HEK293 (cell line): ENCODE data around the gene AP1S1.
"Not testable (repeated sequence)": the region's sequence is repeated elsewhere in the genome, so short reads cannot be mapped to it uniquely, and the experiment has no call there.

Experiments
- CTCF ChIA-PET: fragments of 350-600 bp; formaldehyde crosslinking; extraction: SDS; loops from one replicate; lab custom pipeline; 2021; ENCODE audit warnings: antibody characterized with exemption; lab: Yijun Ruan, JAX
- POLR2A ChIA-PET: fragments of 300-600 bp; formaldehyde crosslinking; extraction: SDS; loops from one replicate; lab custom pipeline; 2020; ENCODE audit warnings: antibody characterized with exemption, inconsistent platforms; lab: Yijun Ruan, JAX
- H3K27ac ChIP-seq: fragments of 200-500 bp; sonication (Bioruptor generic); 2 replicates; pipeline ENCODE4 v1.5.1; 2014; ENCODE audit warnings: low read depth, low read length, control low read depth, inconsistent platforms; ENCODE audit errors: extremely low read depth
- H3K36me3 ChIP-seq, 2 experiments: fragments of 200-500 bp in 1 of 2; sonication (Bioruptor generic) in 1 of 2; 1 replicate in 1 of 2; 2 replicates in 1 of 2; pipeline ENCODE4 v1.5.1; 2014 to 2017; ENCODE audit warnings: inconsistent platforms in 2 of 2, low read length in 2 of 2; ENCODE audit not compliant: control insufficient read depth in 2 of 2, insufficient read depth in 1 of 2
- H3K4me1 ChIP-seq: fragments of 200-500 bp; sonication (Bioruptor generic); 2 replicates; pipeline ENCODE4 v1.5.1; 2014; ENCODE audit warnings: mild to moderate bottlenecking, low read length, inconsistent platforms; ENCODE audit not compliant: control insufficient read depth, insufficient read depth
- H3K4me3 ChIP-seq: 2 replicates; pipeline ENCODE4 v1.5.1; 2011; ENCODE audit warnings: low read depth, mild to moderate bottlenecking, control low read depth, low read length, moderate library complexity
- H3K9me3 ChIP-seq: fragments of 200-500 bp; sonication (Bioruptor generic); 2 replicates; pipeline ENCODE4 v1.5.1; 2014; ENCODE audit warnings: low read depth, low read length, inconsistent platforms; ENCODE audit not compliant: control insufficient read depth, insufficient read depth
- BCL11A ChIP-seq: fragments of 450-650 bp; formaldehyde crosslinking; IDR thresholded peaks from 2 replicates; pipeline ENCODE4 v1.5.1; 2016; ENCODE audit warnings: low read depth, missing biosample characterization, missing genetic modification characterization
- EGR2 ChIP-seq: fragments of 450-650 bp; formaldehyde crosslinking; IDR thresholded peaks from 2 replicates; pipeline ENCODE4 v1.5.1; 2016; ENCODE audit warnings: low read depth, missing biosample characterization, missing genetic modification characterization
- GLIS1 ChIP-seq: fragments of 450-650 bp; formaldehyde crosslinking; IDR thresholded peaks from 2 replicates; pipeline ENCODE4 v1.5.1; 2016; ENCODE audit warnings: missing biosample characterization, missing genetic modification characterization
- PRDM1 ChIP-seq: fragments of 450-650 bp; formaldehyde crosslinking; IDR thresholded peaks from 2 replicates; pipeline ENCODE4; 2016; ENCODE audit warnings: missing biosample characterization, missing genetic modification characterization
- PRDM10 ChIP-seq: fragments of 450-650 bp; formaldehyde crosslinking; IDR thresholded peaks from 2 replicates; pipeline ENCODE4 v1.5.1; 2016; ENCODE audit warnings: missing biosample characterization, missing genetic modification characterization
- ZFHX2 ChIP-seq: fragments of 450-650 bp; formaldehyde crosslinking; conservative IDR thresholded peaks from 2 replicates; pipeline ENCODE4 v1.5.1; 2016; ENCODE audit warnings: missing biosample characterization, missing genetic modification characterization
- ZIC2 ChIP-seq: fragments of 450-650 bp; formaldehyde crosslinking; IDR thresholded peaks from 2 replicates; pipeline ENCODE4 v1.5.1; 2016; ENCODE audit warnings: missing biosample characterization, missing genetic modification characterization
- ZNF701 ChIP-seq: fragments of 450-650 bp; formaldehyde crosslinking; IDR thresholded peaks from 2 replicates; pipeline ENCODE4 v1.5.1; 2016; ENCODE audit warnings: missing biosample characterization, missing genetic modification characterization
- ZSCAN4 ChIP-seq: fragments of 450-650 bp; formaldehyde crosslinking; IDR thresholded peaks from 2 replicates; pipeline ENCODE4 v1.5.1; 2017; ENCODE audit warnings: missing biosample characterization, missing genetic modification characterization

AP1S1 gene

GRCh38 chr7:101132626-101133600 lies 21.4 kb upstream of the AP1S1 start:
- not testable (repeated sequence) for H3K36me3 ChIP-seq, H3K27ac ChIP-seq, H3K9me3 ChIP-seq, H3K4me1 ChIP-seq, H3K4me3 ChIP-seq
- ChIA-PET POLR2A (interaction anchor here (0.6 kb wide), 1 partner anchor 32 kb away, joined by 6 read pairs; no protein-coding TSS in a partner anchor), CTCF (interaction anchor here (0.8 to 3.0 kb wide), 3 partner anchors 11 to 36 kb away, joined by 3 to 19 read pairs (median 4); no protein-coding TSS in a partner anchor)
- TF ChIP-seq ZSCAN4 (tag by site-specific recombination) (0 out of 2 replicates have a peak, but pooled peaks have one; percentile 12), PRDM10 (tag by site-specific recombination) (peak; percentile 49)
- TF ChIP-seq, all 188 proteins: peak for 2; not testable (repeated sequence) for 186

GRCh38 chr7:101133621-101134398 lies 20.5 kb upstream of the AP1S1 start:
- TF ChIP-seq EGR2 (tag by site-specific recombination) (peak; percentile 86), ZNF701 (tag by site-specific recombination) (no peak), ZFHX2 (tag by site-specific recombination) (peak; percentile 86)
- Histone ChIP-seq H3K36me3 (no peaks in the 10 kb centered on the region), H3K4me1 (0 out of 2 replicates have a peak, but pooled peaks cover 2% of the 10 kb centered on the region), H3K9me3 (no peaks in the 10 kb centered on the region), H3K27ac (no peak overlapping the region), H3K4me3 (no peak overlapping the region)
- POLR2A ChIA-PET, result interaction anchor here (0.5 kb wide), 1 partner anchor 174 kb away, joined by 3 read pairs; no protein-coding TSS in a partner anchor
- CTCF ChIA-PET, result interaction anchor here (0.8 to 3.0 kb wide), 3 partner anchors 10 to 37 kb away, joined by 3 to 19 read pairs (median 4); no protein-coding TSS in a partner anchor

GRCh38 chr7:101134399-101134980 lies 19.8 kb upstream of the AP1S1 start:
- H3K27ac ChIP-seq, result no peak overlapping the region
- no peak overlapping the region for H3K4me3 ChIP-seq
- POLR2A ChIA-PET, result no interaction called here
- no peaks in the 10 kb centered on the region for H3K9me3 ChIP-seq
- H3K4me1 ChIP-seq, result 0 out of 2 replicates have a peak, but pooled peaks cover 5% of the 10 kb centered on the region
- H3K36me3 ChIP-seq, result no peaks in the 10 kb centered on the region
- TF ChIP-seq GLIS1 (tag by site-specific recombination) (peak; percentile 64), PRDM1 (tag by site-specific recombination) (peak; percentile 63), BCL11A (tag by site-specific recombination) (no peak), ZIC2 (tag by site-specific recombination) (peak; percentile 89)
- CTCF ChIA-PET, result interaction anchor here (0.7 to 3.0 kb wide), 2 partner anchors 9 to 12 kb away, joined by 5 to 19 read pairs; no protein-coding TSS in a partner anchor
